HEK293 (cell line): ENCODE measurements around the gene WDR75.
A peak's percentile ranks its signal among the peaks of the same experiment; 100 is the strongest.

Experiments
- CTCF ChIA-PET: fragments of 350-600 bp; formaldehyde crosslinking; extraction: SDS; loops from one replicate; lab custom pipeline; 2021; ENCODE audit warnings: antibody characterized with exemption; lab: Yijun Ruan, JAX
- POLR2A ChIA-PET: fragments of 300-600 bp; formaldehyde crosslinking; extraction: SDS; loops from one replicate; lab custom pipeline; 2020; ENCODE audit warnings: antibody characterized with exemption, inconsistent platforms; lab: Yijun Ruan, JAX
- H3K27ac ChIP-seq: fragments of 200-500 bp; sonication (Bioruptor generic); 2 replicates; pipeline ENCODE4 v1.5.1; 2014; ENCODE audit warnings: low read depth, low read length, control low read depth, inconsistent platforms; ENCODE audit errors: extremely low read depth
- H3K36me3 ChIP-seq, 2 experiments: fragments of 200-500 bp in 1 of 2; sonication (Bioruptor generic) in 1 of 2; 1 replicate in 1 of 2; 2 replicates in 1 of 2; pipeline ENCODE4 v1.5.1; 2014 to 2017; ENCODE audit warnings: inconsistent platforms in 2 of 2, low read length in 2 of 2; ENCODE audit not compliant: control insufficient read depth in 2 of 2, insufficient read depth in 1 of 2
- H3K4me1 ChIP-seq: fragments of 200-500 bp; sonication (Bioruptor generic); 2 replicates; pipeline ENCODE4 v1.5.1; 2014; ENCODE audit warnings: mild to moderate bottlenecking, low read length, inconsistent platforms; ENCODE audit not compliant: control insufficient read depth, insufficient read depth
- H3K4me3 ChIP-seq: 2 replicates; pipeline ENCODE4 v1.5.1; 2011; ENCODE audit warnings: low read depth, mild to moderate bottlenecking, control low read depth, low read length, moderate library complexity
- H3K9me3 ChIP-seq: fragments of 200-500 bp; sonication (Bioruptor generic); 2 replicates; pipeline ENCODE4 v1.5.1; 2014; ENCODE audit warnings: low read depth, low read length, inconsistent platforms; ENCODE audit not compliant: control insufficient read depth, insufficient read depth
- GLI2 ChIP-seq: fragments of 450-650 bp; formaldehyde crosslinking; IDR thresholded peaks from 2 replicates; pipeline ENCODE4; 2017; ENCODE audit warnings: missing biosample characterization, missing genetic modification characterization, low read depth, borderline replicate concordance
- GLIS1 ChIP-seq: fragments of 450-650 bp; formaldehyde crosslinking; IDR thresholded peaks from 2 replicates; pipeline ENCODE4 v1.5.1; 2016; ENCODE audit warnings: missing biosample characterization, missing genetic modification characterization
- HOXA7 ChIP-seq: sonication (generic); formaldehyde crosslinking; IDR thresholded peaks from 2 replicates; pipeline ENCODE4 v1.8.1; 2022; ENCODE audit warnings: missing genetic modification reagents, borderline replicate concordance
- IKZF3 ChIP-seq: fragments of 450-650 bp; IDR thresholded peaks from 2 replicates; pipeline ENCODE4 v1.5.0; 2018; ENCODE audit warnings: missing biosample characterization, mild to moderate bottlenecking, missing genetic modification characterization, moderate library complexity
- MYNN ChIP-seq: fragments of 450-650 bp; formaldehyde crosslinking; IDR thresholded peaks from 2 replicates; pipeline ENCODE4 v1.5.1; 2016; ENCODE audit warnings: missing biosample characterization, missing genetic modification characterization, borderline replicate concordance
- SP2 ChIP-seq: fragments of 450-650 bp; formaldehyde crosslinking; IDR thresholded peaks from 2 replicates; pipeline ENCODE4 v1.5.1; 2016; ENCODE audit warnings: missing biosample characterization, missing genetic modification characterization
- WT1 ChIP-seq: fragments of 450-650 bp; formaldehyde crosslinking; IDR thresholded peaks from 2 replicates; pipeline ENCODE4 v1.5.1; 2016; ENCODE audit warnings: missing biosample characterization, missing genetic modification characterization
- ZEB2 ChIP-seq: fragments of 450-650 bp; formaldehyde crosslinking; IDR thresholded peaks from 2 replicates; pipeline ENCODE4 v1.5.1; 2016; ENCODE audit warnings: missing biosample characterization, missing genetic modification characterization
- ZNF146 ChIP-seq: fragments of 450-650 bp; formaldehyde crosslinking; IDR thresholded peaks from 2 replicates; pipeline ENCODE4 v1.5.1; 2016; ENCODE audit warnings: missing biosample characterization, missing genetic modification characterization
- ZNF2 ChIP-seq: fragments of 450-650 bp; formaldehyde crosslinking; IDR thresholded peaks from 2 replicates; pipeline ENCODE4 v1.5.1; 2016; ENCODE audit warnings: missing biosample characterization, missing genetic modification characterization
- ZNF302 ChIP-seq: fragments of 450-650 bp; formaldehyde crosslinking; IDR thresholded peaks from 2 replicates; pipeline ENCODE4 v1.5.1; 2016; ENCODE audit warnings: missing biosample characterization, missing genetic modification characterization, low read depth
- ZNF426 ChIP-seq: fragments of 450-650 bp; formaldehyde crosslinking; IDR thresholded peaks from 2 replicates; pipeline ENCODE4 v1.5.1; 2017; ENCODE audit warnings: missing biosample characterization, missing genetic modification characterization, mild to moderate bottlenecking, inconsistent platforms, moderate library complexity
- ZNF514 ChIP-seq: fragments of 450-650 bp; formaldehyde crosslinking; IDR thresholded peaks from 2 replicates; pipeline ENCODE4 v1.5.1; 2016; ENCODE audit warnings: missing biosample characterization, missing genetic modification characterization
- ZNF624 ChIP-seq: fragments of 450-650 bp; formaldehyde crosslinking; IDR thresholded peaks from 2 replicates; pipeline ENCODE4 v1.5.1; 2017; ENCODE audit warnings: missing biosample characterization, missing genetic modification characterization
- ZNF654 ChIP-seq: fragments of 450-650 bp; formaldehyde crosslinking; IDR thresholded peaks from 2 replicates; pipeline ENCODE4 v1.5.1; 2016; ENCODE audit warnings: low read depth, missing biosample characterization, missing genetic modification characterization
- ZNF660 ChIP-seq: fragments of 450-650 bp; IDR thresholded peaks from 2 replicates; pipeline ENCODE4 v1.5.1; 2018; ENCODE audit warnings: missing biosample characterization, mild to moderate bottlenecking, missing genetic modification characterization
- ZSCAN16 ChIP-seq: fragments of 450-650 bp; formaldehyde crosslinking; IDR thresholded peaks from 2 replicates; pipeline ENCODE4 v1.5.1; 2016; ENCODE audit warnings: missing biosample characterization, missing genetic modification characterization
- TF ChIP-seq, protein P1 (sequence below): fragments of 450-650 bp; formaldehyde crosslinking; IDR thresholded peaks from 2 replicates; pipeline ENCODE4 v1.5.1; 2016; ENCODE audit warnings: missing biosample characterization, missing genetic modification characterization
- TF ChIP-seq, protein P2 (sequence below): fragments of 450-650 bp; formaldehyde crosslinking; IDR thresholded peaks from 2 replicates; pipeline ENCODE4 v1.5.1; 2016; ENCODE audit warnings: missing biosample characterization, missing genetic modification characterization, borderline replicate concordance

Gene WDR75

DNA sequence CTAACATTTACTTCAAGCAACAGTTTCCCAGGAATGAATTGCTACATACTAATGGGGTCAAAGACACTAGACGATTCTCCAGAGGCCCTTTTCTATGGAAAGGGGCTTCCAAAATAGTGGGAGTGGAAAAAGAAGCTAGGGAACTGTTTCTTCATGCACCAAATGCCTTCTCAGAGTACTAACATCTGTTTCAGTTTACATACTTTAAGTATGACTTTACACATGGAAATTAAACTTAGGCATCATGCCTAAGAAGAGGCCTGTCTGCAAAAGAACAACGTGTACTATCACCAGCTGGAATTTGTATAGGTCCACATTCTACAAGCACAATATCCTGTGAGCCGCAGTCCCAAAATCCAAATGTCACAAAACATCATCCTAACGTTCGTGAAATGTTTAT lies 29.4 kb upstream of the WDR75 start:
- Histone ChIP-seq H3K27ac (no peak overlapping the region), H3K9me3 (no peaks in the 10 kb centered on the region), H3K4me3 (no peak overlapping the region), H3K36me3 (no peaks in the 10 kb centered on the region), H3K4me1 (0 out of 2 replicates have a peak, but pooled peaks cover 4% of the 10 kb centered on the region)
- TF ChIP-seq ZNF2 (no peak), ZNF514 (tag by site-specific recombination) (no peak), HOXA7 (CRISPR knock-in tag) (no peak), ZNF426 (tag by site-specific recombination) (no peak), ZNF624 (no peak), IKZF3 (no peak)
- POLR2A ChIA-PET, result interaction anchor here (0.6 to 1.0 kb wide), 2 partner anchors 29 to 558 kb away, joined by 3 to 7 read pairs; partner anchors contain the start of gene WDR75
- CTCF ChIA-PET, result interaction anchor here (0.6 to 3.5 kb wide), 15 partner anchors 9 to 1832 kb away, joined by 3 to 25 read pairs (median 5); no protein-coding TSS in a partner anchor

DNA sequence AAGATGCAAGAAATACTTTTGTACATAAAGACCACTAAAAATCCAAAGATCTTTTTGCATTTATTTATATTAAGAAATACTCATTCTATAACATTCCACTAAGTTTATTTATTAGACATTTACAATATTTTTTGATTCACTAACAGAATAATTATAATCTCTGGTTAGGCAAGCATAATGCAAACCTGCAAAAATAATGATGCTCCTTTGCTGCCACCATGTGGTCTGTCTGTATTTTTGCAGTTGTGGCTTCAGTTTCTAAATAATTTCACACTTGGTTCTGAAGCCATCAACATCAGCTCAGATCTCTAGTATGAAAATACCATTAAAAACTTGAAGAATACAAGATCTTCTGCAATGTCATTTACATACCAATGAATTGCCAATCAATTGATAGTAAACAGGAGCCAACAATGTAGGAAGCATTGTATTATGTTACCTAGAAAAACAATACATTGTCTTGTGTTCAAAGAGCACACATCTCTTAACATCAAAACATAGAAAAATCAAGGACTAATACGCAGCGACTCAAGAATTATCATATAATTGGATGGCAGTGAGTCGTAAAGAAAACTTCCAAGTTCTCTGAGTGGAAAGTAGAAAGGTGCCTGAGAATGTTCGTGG lies 28.8 kb upstream of the WDR75 start:
- no peak for TF ChIP-seq ZNF660 (tag by site-specific recombination)
- TF ChIP-seq, protein P1, sequence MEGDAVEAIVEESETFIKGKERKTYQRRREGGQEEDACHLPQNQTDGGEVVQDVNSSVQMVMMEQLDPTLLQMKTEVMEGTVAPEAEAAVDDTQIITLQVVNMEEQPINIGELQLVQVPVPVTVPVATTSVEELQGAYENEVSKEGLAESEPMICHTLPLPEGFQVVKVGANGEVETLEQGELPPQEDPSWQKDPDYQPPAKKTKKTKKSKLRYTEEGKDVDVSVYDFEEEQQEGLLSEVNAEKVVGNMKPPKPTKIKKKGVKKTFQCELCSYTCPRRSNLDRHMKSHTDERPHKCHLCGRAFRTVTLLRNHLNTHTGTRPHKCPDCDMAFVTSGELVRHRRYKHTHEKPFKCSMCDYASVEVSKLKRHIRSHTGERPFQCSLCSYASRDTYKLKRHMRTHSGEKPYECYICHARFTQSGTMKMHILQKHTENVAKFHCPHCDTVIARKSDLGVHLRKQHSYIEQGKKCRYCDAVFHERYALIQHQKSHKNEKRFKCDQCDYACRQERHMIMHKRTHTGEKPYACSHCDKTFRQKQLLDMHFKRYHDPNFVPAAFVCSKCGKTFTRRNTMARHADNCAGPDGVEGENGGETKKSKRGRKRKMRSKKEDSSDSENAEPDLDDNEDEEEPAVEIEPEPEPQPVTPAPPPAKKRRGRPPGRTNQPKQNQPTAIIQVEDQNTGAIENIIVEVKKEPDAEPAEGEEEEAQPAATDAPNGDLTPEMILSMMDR (tag by site-specific recombination), result 0 out of 2 replicates have a peak, but pooled peaks have one; percentile 26
- TF ChIP-seq ZEB2 (tag by site-specific recombination), result no peak
- TF ChIP-seq MYNN (tag by site-specific recombination), result no peak
- peak; percentile 73 for TF ChIP-seq ZNF654 (tag by site-specific recombination)
- TF ChIP-seq, protein P2, sequence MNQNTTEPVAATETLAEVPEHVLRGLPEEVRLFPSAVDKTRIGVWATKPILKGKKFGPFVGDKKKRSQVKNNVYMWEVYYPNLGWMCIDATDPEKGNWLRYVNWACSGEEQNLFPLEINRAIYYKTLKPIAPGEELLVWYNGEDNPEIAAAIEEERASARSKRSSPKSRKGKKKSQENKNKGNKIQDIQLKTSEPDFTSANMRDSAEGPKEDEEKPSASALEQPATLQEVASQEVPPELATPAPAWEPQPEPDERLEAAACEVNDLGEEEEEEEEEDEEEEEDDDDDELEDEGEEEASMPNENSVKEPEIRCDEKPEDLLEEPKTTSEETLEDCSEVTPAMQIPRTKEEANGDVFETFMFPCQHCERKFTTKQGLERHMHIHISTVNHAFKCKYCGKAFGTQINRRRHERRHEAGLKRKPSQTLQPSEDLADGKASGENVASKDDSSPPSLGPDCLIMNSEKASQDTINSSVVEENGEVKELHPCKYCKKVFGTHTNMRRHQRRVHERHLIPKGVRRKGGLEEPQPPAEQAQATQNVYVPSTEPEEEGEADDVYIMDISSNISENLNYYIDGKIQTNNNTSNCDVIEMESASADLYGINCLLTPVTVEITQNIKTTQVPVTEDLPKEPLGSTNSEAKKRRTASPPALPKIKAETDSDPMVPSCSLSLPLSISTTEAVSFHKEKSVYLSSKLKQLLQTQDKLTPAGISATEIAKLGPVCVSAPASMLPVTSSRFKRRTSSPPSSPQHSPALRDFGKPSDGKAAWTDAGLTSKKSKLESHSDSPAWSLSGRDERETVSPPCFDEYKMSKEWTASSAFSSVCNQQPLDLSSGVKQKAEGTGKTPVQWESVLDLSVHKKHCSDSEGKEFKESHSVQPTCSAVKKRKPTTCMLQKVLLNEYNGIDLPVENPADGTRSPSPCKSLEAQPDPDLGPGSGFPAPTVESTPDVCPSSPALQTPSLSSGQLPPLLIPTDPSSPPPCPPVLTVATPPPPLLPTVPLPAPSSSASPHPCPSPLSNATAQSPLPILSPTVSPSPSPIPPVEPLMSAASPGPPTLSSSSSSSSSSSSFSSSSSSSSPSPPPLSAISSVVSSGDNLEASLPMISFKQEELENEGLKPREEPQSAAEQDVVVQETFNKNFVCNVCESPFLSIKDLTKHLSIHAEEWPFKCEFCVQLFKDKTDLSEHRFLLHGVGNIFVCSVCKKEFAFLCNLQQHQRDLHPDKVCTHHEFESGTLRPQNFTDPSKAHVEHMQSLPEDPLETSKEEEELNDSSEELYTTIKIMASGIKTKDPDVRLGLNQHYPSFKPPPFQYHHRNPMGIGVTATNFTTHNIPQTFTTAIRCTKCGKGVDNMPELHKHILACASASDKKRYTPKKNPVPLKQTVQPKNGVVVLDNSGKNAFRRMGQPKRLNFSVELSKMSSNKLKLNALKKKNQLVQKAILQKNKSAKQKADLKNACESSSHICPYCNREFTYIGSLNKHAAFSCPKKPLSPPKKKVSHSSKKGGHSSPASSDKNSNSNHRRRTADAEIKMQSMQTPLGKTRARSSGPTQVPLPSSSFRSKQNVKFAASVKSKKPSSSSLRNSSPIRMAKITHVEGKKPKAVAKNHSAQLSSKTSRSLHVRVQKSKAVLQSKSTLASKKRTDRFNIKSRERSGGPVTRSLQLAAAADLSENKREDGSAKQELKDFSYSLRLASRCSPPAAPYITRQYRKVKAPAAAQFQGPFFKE (tag by site-specific recombination), result no peak
- POLR2A ChIA-PET, result interaction anchor here (0.6 to 1.0 kb wide), 2 partner anchors 28 to 557 kb away, joined by 3 to 7 read pairs; partner anchors contain the start of gene WDR75
- no peak overlapping the region for H3K27ac ChIP-seq

DNA sequence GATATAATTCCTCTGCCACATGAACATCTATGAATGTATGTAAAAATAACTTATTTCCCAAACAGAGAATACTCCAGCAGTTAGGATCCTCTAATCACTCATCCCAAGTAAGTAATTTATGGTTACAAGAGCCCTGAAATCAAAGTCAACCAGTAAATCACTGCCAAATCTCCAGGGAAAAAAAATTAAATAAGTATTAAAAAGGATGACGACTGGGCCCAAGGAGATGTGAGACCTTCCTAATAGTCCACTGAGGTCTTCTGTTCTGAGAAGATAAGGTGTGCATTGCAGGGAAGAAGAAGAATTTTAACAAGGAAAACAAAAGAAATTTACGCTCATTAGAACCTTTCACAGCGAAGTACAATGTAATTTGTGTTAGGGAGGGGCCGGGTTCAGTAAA lies 28.0 kb upstream of the WDR75 start:
- CTCF ChIA-PET, result interaction anchor here (0.7 to 3.5 kb wide), 5 partner anchors 270 to 899 kb away, joined by 3 to 25 read pairs (median 13); no protein-coding TSS in a partner anchor
- Histone ChIP-seq H3K9me3 (no peaks in the 10 kb centered on the region), H3K4me1 (no peaks in the 10 kb centered on the region), H3K36me3 (no peaks in the 10 kb centered on the region), H3K27ac (no peak overlapping the region), H3K4me3 (no peak overlapping the region)
- POLR2A ChIA-PET, result no interaction called here
- TF ChIP-seq ZNF302 (tag by site-specific recombination) (no peak), WT1 (no peak), ZEB2 (tag by site-specific recombination) (no peak), SP2 (tag by site-specific recombination) (no peak), GLIS1 (tag by site-specific recombination) (no peak), GLI2 (no peak), IKZF3 (no peak), ZNF146 (tag by site-specific recombination) (no peak), ZSCAN16 (no peak)

More for the DNA sequence above, 28.8 kb upstream of the WDR75 start:
- H3K9me3 ChIP-seq, result no peaks in the 10 kb centered on the region
- 0 out of 2 replicates have a peak, but pooled peaks cover under 1% of the 10 kb centered on the region for H3K4me1 ChIP-seq
- CTCF ChIA-PET, result interaction anchor here (0.5 to 3.5 kb wide), 17 partner anchors 9 to 1833 kb away, joined by 3 to 25 read pairs (median 4); no protein-coding TSS in a partner anchor
- no peak overlapping the region for H3K4me3 ChIP-seq
- H3K36me3 ChIP-seq, result no peaks in the 10 kb centered on the region
